A172 (cell line): ENCODE data around the gene SMC1A. TPM values are rescaled to one million over a fixed set of nuclear protein-coding genes. Genes with fewer than 3 reads are reported as not detected.

Experiments
- DNase-seq: peaks from one replicate; pipeline ENCODE4 v3.0.0-alpha.2; 2015; ENCODE audit warnings: low spot score
- total RNA-seq: library from RNA; depleted of rRNA; stranded (reverse); fragments of >200 nt; shearing (Covaris generic); gene quantifications from 2 replicates; pipeline ENCODE4 v1.2.3, GENCODE V29; 2014; rRNA removed

The SMC1A gene
- total RNA-seq, 1 experiment from 2014 or later, result 54.9 TPM

- DNase-seq, result no peak
Observed at GRCh38 chrX:53340852-53341645, 81.4 kb downstream of the SMC1A start.

- no peak for DNase-seq
Observed at GRCh38 chrX:53337101-53337500, 85.4 kb downstream of the SMC1A start.

GRCh38 chrX:53333853-53334252 lies 88.6 kb downstream of the SMC1A start:
- DNase-seq, result no peak

GRCh38 chrX:53332204-53332603 lies 90.2 kb downstream of the SMC1A start:
- DNase-seq, result no peak

GRCh38 chrX:53330331-53330730 lies 92.1 kb downstream of the SMC1A start:
- no peak for DNase-seq

GRCh38 chrX:53324803-53325202 lies 97.7 kb downstream of the SMC1A start:
- DNase-seq, result no peak

Other genes with a start within 250 kb of the SMC1A start
- 41.9 and 58.7 TPM in 2 replicates for gene KDM5C, start 197.4 kb downstream of the SMC1A start, total RNA-seq
- gene IQSEC2, start 141.1 kb downstream of the SMC1A start, total RNA-seq, result 17.2 and 21.3 TPM in 2 replicates
- gene RIBC1, start 219 bp upstream of the SMC1A start, total RNA-seq, result 0.48 and 2.6 TPM in 2 replicates
- 128 and 156 TPM in 2 replicates for gene HSD17B10, start 11.7 kb upstream of the SMC1A start, total RNA-seq